HepG2 (cell line): ENCODE measurements around the gene OPRL1. TPM values are rescaled to one million over a fixed set of nuclear protein-coding genes. Genes with fewer than 3 reads are reported as not detected.

Source experiments
- DPF2 ChIP-seq: sonication (generic); formaldehyde crosslinking; IDR thresholded peaks from 2 replicates; pipeline ENCODE4 v1.4.0; 2020; ENCODE audit warnings: mild to moderate bottlenecking, low read depth, missing genetic modification reagents, borderline replicate concordance
- DR1 ChIP-seq: sonication (generic); formaldehyde crosslinking; IDR thresholded peaks from 2 replicates; pipeline ENCODE4 v1.8.0; 2021; ENCODE audit warnings: mild to moderate bottlenecking, missing genetic modification reagents, inconsistent platforms
- EHMT2 ChIP-seq: fragments of 200-600 bp; sonication (generic); IDR thresholded peaks from 2 replicates; pipeline ENCODE4 v1.7.0; 2017; ENCODE audit warnings: antibody characterized with exemption, low read depth, low read length, borderline replicate concordance
- ETV6 ChIP-seq: sonication (generic); formaldehyde crosslinking; conservative IDR thresholded peaks from 2 replicates; pipeline ENCODE4 v1.4.0; 2020; ENCODE audit warnings: missing genetic modification reagents
- FOXJ3 ChIP-seq: sonication (generic); formaldehyde crosslinking; IDR thresholded peaks from 2 replicates; pipeline ENCODE4 v1.4.0; 2020; ENCODE audit warnings: missing genetic modification reagents, mild to moderate bottlenecking, borderline replicate concordance
- HNRNPK ChIP-seq: fragments of 200-400 bp; formaldehyde crosslinking; IDR thresholded peaks from 2 replicates; pipeline ENCODE4 v1.6.1; 2018; ENCODE audit warnings: low read length, low read depth, moderate library complexity, mild to moderate bottlenecking; ENCODE audit not compliant: poor library complexity, severe bottlenecking
- HOXA9 ChIP-seq: sonication (generic); formaldehyde crosslinking; IDR thresholded peaks from 2 replicates; pipeline ENCODE4 v1.8.1; 2022; ENCODE audit warnings: missing genetic modification reagents, mild to moderate bottlenecking, moderate library complexity, borderline replicate concordance
- MTA1 ChIP-seq: sonication (generic); formaldehyde crosslinking; IDR thresholded peaks from 2 replicates; pipeline ENCODE4 v1.4.0; 2020; ENCODE audit warnings: missing genetic modification reagents, mild to moderate bottlenecking, borderline replicate concordance
- MYC ChIP-seq: sonication (generic); formaldehyde crosslinking; IDR thresholded peaks from 2 replicates; pipeline ENCODE4 v1.9.0; 2021; ENCODE audit warnings: missing genetic modification reagents, borderline replicate concordance
- ZKSCAN5 ChIP-seq: sonication (generic); formaldehyde crosslinking; IDR thresholded peaks from 2 replicates; pipeline ENCODE4 v1.5.1; 2020; ENCODE audit warnings: mild to moderate bottlenecking, missing genetic modification reagents
- ZNF256 ChIP-seq: sonication (generic); formaldehyde crosslinking; conservative IDR thresholded peaks from 2 replicates; pipeline ENCODE4 v1.4.0; 2020; ENCODE audit warnings: missing genetic modification reagents
- ZNF550 ChIP-seq: sonication (generic); formaldehyde crosslinking; IDR thresholded peaks from 2 replicates; pipeline ENCODE4 v1.4.0; 2020; ENCODE audit warnings: mild to moderate bottlenecking, missing genetic modification reagents, borderline replicate concordance
- ZNF703 ChIP-seq: sonication (generic); formaldehyde crosslinking; IDR thresholded peaks from 2 replicates; pipeline ENCODE4 v1.5.1; 2020; ENCODE audit warnings: missing genetic modification reagents, mild to moderate bottlenecking, moderate library complexity, borderline replicate concordance
- ZNF761 ChIP-seq: sonication (generic); formaldehyde crosslinking; conservative IDR thresholded peaks from 2 replicates; pipeline ENCODE4 v1.4.0; 2020; ENCODE audit warnings: mild to moderate bottlenecking, missing genetic modification reagents
- ZSCAN31 ChIP-seq: sonication (generic); formaldehyde crosslinking; IDR thresholded peaks from 2 replicates; pipeline ENCODE4 v1.5.0; 2020; ENCODE audit warnings: low read depth, mild to moderate bottlenecking, missing genetic modification reagents
- polyA plus RNA-seq, 8 experiments: library from polyadenylated mRNA; depleted of rRNA in 3 of 8; stranded (reverse) in 7 of 8; unstranded in 1 of 8; fragments of >200 nt; fragmentation: Illumina TruSeq in 4 of 8; extraction: Trizol in 4 of 8; gene quantifications; 2 replicates each; pipeline versions ENCODE4 v1.2.1 to v1.2.3, GENCODE V29; 2011 to 2016; ENCODE audit warnings: low read depth in 4 of 8, missing spikeins in 1 of 8, mixed read lengths in 1 of 8; ENCODE audit not compliant: insufficient read depth in 1 of 8
- total RNA-seq, 5 experiments: library from RNA; depleted of rRNA; stranded (reverse); fragments of >200 nt; fragmentation: Illumina TruSeq; extraction: Trizol; gene quantifications; 2 replicates each; pipeline ENCODE4 v1.2.3, GENCODE V29; 2016; ENCODE audit warnings: low read depth in 1 of 5
- TF ChIP-seq, protein P1 (sequence below): sonication (generic); formaldehyde crosslinking; IDR thresholded peaks from 2 replicates; pipeline ENCODE4 v1.9.0; 2022; ENCODE audit warnings: low read depth, missing genetic modification reagents
- TF ChIP-seq, protein P2 (sequence below): sonication (generic); formaldehyde crosslinking; IDR thresholded peaks from 2 replicates; pipeline ENCODE4 v1.4.0; 2020; ENCODE audit warnings: missing genetic modification reagents, borderline replicate concordance
- TF ChIP-seq, protein P3 (sequence below): sonication (generic); IDR thresholded peaks from 2 replicates; pipeline ENCODE4 v1.6.1; 2016; ENCODE audit warnings: low read depth, borderline replicate concordance
- TF ChIP-seq, protein P4 (sequence below): sonication (generic); formaldehyde crosslinking; IDR thresholded peaks from 2 replicates; pipeline ENCODE4 v1.4.0; 2020; ENCODE audit warnings: mild to moderate bottlenecking, low read depth, missing genetic modification reagents

Gene OPRL1
- total and polyA plus RNA-seq, 2 of the 13 experiments (the other 11 are each of a cell fraction or from before 2014, with no cell fraction given) = 0.35 to 0.71 TPM

DNA sequence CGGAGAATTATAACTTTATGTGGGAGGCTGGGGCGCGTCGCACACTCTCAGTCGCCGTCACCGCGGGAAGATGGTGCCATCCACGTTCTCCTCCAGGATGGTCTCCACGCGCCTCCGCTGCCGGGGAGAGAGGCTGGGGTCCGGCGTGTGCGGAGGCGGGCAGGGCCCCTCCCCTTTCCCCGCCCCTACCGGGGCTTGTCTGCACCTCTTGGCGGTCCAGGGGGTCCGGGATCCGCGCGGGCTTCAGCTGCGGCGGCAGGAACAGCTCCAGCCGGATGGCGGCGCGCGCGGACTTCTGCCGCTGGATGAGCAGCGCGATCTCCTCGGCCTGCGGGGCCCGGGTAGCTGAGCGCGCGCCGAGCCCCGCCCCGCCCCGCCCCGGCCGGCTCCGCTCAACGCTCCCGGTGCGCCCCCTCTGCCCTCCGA, 3.5 kb downstream of the OPRL1 start (continued):
- TF ChIP-seq, protein P1, sequence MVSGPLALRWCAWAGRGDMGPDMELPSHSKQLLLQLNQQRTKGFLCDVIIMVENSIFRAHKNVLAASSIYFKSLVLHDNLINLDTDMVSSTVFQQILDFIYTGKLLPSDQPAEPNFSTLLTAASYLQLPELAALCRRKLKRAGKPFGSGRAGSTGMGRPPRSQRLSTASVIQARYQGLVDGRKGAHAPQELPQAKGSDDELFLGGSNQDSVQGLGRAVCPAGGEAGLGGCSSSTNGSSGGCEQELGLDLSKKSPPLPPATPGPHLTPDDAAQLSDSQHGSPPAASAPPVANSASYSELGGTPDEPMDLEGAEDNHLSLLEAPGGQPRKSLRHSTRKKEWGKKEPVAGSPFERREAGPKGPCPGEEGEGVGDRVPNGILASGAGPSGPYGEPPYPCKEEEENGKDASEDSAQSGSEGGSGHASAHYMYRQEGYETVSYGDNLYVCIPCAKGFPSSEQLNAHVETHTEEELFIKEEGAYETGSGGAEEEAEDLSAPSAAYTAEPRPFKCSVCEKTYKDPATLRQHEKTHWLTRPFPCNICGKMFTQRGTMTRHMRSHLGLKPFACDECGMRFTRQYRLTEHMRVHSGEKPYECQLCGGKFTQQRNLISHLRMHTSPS (CRISPR knock-in tag) = no peak
- TF ChIP-seq MTA1 (CRISPR knock-in tag) (no peak), DPF2 (CRISPR knock-in tag) (no peak), ZNF761 (no peak; the same call in 1 of the 2 replicates), ETV6 (CRISPR knock-in tag) (no peak), ZNF703 (no peak), ZNF256 (no peak), HNRNPK (peak; percentile 41), DR1 (CRISPR knock-in tag) (no peak), FOXJ3 (CRISPR knock-in tag) (no peak), ZKSCAN5 (no peak), ZNF550 (CRISPR knock-in tag) (no peak), EHMT2 (no peak), MYC (CRISPR knock-in tag) (peak; percentile 53), HOXA9 (CRISPR knock-in tag) (no peak), ZSCAN31 (CRISPR knock-in tag) (no peak)
- TF ChIP-seq, protein P2, sequence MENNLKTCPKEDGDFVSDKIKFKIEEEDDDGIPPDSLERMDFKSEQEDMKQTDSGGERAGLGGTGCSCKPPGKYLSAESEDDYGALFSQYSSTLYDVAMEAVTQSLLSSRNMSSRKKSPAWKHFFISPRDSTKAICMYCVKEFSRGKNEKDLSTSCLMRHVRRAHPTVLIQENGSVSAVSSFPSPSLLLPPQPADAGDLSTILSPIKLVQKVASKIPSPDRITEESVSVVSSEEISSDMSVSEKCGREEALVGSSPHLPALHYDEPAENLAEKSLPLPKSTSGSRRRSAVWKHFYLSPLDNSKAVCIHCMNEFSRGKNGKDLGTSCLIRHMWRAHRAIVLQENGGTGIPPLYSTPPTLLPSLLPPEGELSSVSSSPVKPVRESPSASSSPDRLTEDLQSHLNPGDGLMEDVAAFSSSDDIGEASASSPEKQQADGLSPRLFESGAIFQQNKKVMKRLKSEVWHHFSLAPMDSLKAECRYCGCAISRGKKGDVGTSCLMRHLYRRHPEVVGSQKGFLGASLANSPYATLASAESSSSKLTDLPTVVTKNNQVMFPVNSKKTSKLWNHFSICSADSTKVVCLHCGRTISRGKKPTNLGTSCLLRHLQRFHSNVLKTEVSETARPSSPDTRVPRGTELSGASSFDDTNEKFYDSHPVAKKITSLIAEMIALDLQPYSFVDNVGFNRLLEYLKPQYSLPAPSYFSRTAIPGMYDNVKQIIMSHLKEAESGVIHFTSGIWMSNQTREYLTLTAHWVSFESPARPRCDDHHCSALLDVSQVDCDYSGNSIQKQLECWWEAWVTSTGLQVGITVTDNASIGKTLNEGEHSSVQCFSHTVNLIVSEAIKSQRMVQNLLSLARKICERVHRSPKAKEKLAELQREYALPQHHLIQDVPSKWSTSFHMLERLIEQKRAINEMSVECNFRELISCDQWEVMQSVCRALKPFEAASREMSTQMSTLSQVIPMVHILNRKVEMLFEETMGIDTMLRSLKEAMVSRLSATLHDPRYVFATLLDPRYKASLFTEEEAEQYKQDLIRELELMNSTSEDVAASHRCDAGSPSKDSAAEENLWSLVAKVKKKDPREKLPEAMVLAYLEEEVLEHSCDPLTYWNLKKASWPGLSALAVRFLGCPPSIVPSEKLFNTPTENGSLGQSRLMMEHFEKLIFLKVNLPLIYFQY = 0 out of 2 replicates have a peak, but pooled peaks have one; percentile 55
- TF ChIP-seq, protein P3, sequence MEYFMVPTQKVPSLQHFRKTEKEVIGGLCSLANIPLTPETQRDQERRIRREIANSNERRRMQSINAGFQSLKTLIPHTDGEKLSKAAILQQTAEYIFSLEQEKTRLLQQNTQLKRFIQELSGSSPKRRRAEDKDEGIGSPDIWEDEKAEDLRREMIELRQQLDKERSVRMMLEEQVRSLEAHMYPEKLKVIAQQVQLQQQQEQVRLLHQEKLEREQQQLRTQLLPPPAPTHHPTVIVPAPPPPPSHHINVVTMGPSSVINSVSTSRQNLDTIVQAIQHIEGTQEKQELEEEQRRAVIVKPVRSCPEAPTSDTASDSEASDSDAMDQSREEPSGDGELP = peak; percentile 51; the same call in 1 of the 2 replicates
- TF ChIP-seq, protein P4, sequence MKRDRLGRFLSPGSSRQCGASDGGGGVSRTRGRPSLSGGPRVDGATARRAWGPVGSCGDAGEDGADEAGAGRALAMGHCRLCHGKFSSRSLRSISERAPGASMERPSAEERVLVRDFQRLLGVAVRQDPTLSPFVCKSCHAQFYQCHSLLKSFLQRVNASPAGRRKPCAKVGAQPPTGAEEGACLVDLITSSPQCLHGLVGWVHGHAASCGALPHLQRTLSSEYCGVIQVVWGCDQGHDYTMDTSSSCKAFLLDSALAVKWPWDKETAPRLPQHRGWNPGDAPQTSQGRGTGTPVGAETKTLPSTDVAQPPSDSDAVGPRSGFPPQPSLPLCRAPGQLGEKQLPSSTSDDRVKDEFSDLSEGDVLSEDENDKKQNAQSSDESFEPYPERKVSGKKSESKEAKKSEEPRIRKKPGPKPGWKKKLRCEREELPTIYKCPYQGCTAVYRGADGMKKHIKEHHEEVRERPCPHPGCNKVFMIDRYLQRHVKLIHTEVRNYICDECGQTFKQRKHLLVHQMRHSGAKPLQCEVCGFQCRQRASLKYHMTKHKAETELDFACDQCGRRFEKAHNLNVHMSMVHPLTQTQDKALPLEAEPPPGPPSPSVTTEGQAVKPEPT (CRISPR knock-in tag) = no peak
